ENCODE measurements around the gene CTXN1. TPM values are rescaled to one million over a fixed set of nuclear protein-coding genes. Genes with fewer than 3 reads are reported as not detected.
"Not testable (repeated sequence)": the region's sequence is repeated elsewhere in the genome, so short reads cannot be mapped to it uniquely, and the experiment has no call there.

The CTXN1 gene
- total and polyA plus RNA-seq, 2 donors (not counting 3 experiments of a cell fraction or from before 2014, with no cell fraction given) = 16.0 to 27.6 TPM

DNA sequence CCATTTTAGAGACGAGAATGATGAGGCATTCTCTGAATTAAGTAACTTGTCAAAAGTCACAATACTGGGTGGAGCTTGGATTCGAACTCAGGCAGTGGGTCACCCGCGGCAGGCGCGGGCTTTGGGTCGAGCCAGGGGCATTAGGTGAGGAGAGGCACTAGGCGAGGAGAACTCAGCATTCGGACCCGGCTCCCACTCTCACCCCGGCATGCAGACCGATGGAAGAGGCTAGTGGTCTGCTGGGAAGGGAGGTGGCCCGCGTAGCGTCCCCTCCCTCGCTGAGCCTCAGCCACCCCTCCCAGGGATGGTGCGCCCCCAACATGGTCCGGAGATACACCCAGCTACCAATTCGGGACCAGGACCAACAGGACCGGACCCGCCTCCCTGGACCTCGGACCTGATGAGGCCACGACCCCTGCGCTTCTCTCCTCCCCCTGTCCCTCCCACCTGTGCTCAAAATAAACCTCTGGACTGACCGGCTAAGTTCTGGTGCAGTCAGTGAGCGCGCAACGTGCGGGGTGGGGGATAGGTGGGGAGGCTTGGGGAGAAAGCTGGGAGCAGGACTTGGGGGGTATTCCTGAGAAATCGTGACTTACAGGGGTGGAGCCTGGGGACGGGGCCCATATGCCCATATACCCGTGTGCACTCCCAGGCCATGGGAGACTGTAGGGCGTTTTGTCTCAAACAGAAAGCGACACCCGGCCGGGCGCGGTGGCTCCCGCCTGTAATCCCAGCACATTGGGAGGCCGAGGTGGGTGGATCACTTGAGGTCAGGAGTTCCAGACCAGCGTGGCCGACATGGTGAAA lies 7.1 kb downstream of the CTXN1 start:
- peaks cover 22% of the 10 kb centered on the region for H3K4me1 ChIP-seq (ENCODE audit: control insufficient read depth, extremely low read depth, insufficient read depth, low read length)
- peaks cover 0 to 5% of the 10 kb centered on the region in 2 experiments for H3K36me3 ChIP-seq (ENCODE audit: control insufficient read depth in 2 of 2, extremely low read depth in 1 of 2, insufficient read depth in 2 of 2, low read length in 2 of 2)
- H3K27me3 ChIP-seq (ENCODE audit: control insufficient read depth in 2 of 2, insufficient read depth in 2 of 2, low read length in 2 of 2) = peaks cover 18 to 31% of the 10 kb centered on the region in 2 experiments
- no peak overlapping the region for H3K27ac ChIP-seq (ENCODE audit: insufficient read depth, low read depth, low read length)
- H3K79me2 ChIP-seq (ENCODE audit: control insufficient read depth, insufficient read depth, low read length) = no peaks in the 10 kb centered on the region
- CTCF ChIA-PET = interaction anchor here (1.1 to 5.1 kb wide), 11 partner anchors 7 to 351 kb away, joined by 3 to 34 read pairs (median 7); partner anchors contain the start of gene TIMM44
- dilution Hi-C loops (cut with MboI; ENCODE audit: extremely low pct_ligation_motif_present, low sequenced_read_pairs) (no loop called here), intact Hi-C loops (cut with micrococcal nuclease) (no loop called here)
- DNase-seq (ENCODE audit: low read depth, low spot score) = no peak
- no TSS peak for BruUV-seq (replicated peaks)
- H3K9me1 ChIP-seq (replicated peaks; ENCODE audit: control insufficient read depth, extremely low read depth, insufficient read depth, low read length) = no peaks in the 10 kb centered on the region
- no peak overlapping the region for H2AFZ ChIP-seq (ENCODE audit: low read depth, low read length)
- POLR2A ChIA-PET = interaction anchor here (1.4 kb wide), 2 partner anchors 7 to 15 kb away, joined by 4 to 5 read pairs; partner anchors contain the start of gene MAP2K7
- no peak overlapping the region for H3K9ac ChIP-seq (replicated peaks; ENCODE audit: extremely low read depth, insufficient read depth, low read length)
- H4K20me1 ChIP-seq (replicated peaks; ENCODE audit: control insufficient read depth, extremely low read depth, insufficient read depth, low read length) = no peaks in the 10 kb centered on the region
- H3K4me3 ChIP-seq (replicated peaks in 1 of 3; ENCODE audit: insufficient read depth in 1 of 3, low read depth in 1 of 3, low read length in 3 of 3) = no peak overlapping the region
- no peaks in the 10 kb centered on the region for H3K9me3 ChIP-seq (replicated peaks; ENCODE audit: control insufficient read depth, insufficient read depth, low read length)
- TF ChIP-seq POLR2A (IDR thresholded peaks at IDR 0.05; ENCODE audit: low read depth, low read length) = no peak
- TF ChIP-seq MYC (IDR thresholded peaks at IDR 0.05; ENCODE audit: low read depth, low read length) = no peak
- TF ChIP-seq, protein P1, sequence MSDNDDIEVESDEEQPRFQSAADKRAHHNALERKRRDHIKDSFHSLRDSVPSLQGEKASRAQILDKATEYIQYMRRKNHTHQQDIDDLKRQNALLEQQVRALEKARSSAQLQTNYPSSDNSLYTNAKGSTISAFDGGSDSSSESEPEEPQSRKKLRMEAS (IDR thresholded peaks at IDR 0.05; ENCODE audit: insufficient read depth, insufficient read length) = no peak
- TF ChIP-seq FOS (IDR thresholded peaks at IDR 0.05; ENCODE audit: borderline replicate concordance, insufficient read depth, low read length) = no peak
- TF ChIP-seq POLR2AphosphoS5 (IDR thresholded peaks at IDR 0.05; ENCODE audit: insufficient read depth, low read depth, low read length) = no peak
- TF ChIP-seq JUN (IDR thresholded peaks at IDR 0.05; ENCODE audit: borderline replicate concordance, insufficient read depth, insufficient read length, low read depth) = no peak
- TF ChIP-seq, protein P2, sequence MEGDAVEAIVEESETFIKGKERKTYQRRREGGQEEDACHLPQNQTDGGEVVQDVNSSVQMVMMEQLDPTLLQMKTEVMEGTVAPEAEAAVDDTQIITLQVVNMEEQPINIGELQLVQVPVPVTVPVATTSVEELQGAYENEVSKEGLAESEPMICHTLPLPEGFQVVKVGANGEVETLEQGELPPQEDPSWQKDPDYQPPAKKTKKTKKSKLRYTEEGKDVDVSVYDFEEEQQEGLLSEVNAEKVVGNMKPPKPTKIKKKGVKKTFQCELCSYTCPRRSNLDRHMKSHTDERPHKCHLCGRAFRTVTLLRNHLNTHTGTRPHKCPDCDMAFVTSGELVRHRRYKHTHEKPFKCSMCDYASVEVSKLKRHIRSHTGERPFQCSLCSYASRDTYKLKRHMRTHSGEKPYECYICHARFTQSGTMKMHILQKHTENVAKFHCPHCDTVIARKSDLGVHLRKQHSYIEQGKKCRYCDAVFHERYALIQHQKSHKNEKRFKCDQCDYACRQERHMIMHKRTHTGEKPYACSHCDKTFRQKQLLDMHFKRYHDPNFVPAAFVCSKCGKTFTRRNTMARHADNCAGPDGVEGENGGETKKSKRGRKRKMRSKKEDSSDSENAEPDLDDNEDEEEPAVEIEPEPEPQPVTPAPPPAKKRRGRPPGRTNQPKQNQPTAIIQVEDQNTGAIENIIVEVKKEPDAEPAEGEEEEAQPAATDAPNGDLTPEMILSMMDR (IDR thresholded peaks at IDR 0.05; ENCODE audit: extremely low read depth in 1 of 2, insufficient read depth in 1 of 2, low read depth in 1 of 2, low read length in 2 of 2) = no peak
- no peak for TF ChIP-seq GATA2 (IDR thresholded peaks at IDR 0.05; ENCODE audit: insufficient read depth, insufficient read length, low read depth, low read length)
- no peak overlapping the region for H3K4me2 ChIP-seq (ENCODE audit: insufficient read depth, low read length)
- FAIRE-seq = no peak

DNA sequence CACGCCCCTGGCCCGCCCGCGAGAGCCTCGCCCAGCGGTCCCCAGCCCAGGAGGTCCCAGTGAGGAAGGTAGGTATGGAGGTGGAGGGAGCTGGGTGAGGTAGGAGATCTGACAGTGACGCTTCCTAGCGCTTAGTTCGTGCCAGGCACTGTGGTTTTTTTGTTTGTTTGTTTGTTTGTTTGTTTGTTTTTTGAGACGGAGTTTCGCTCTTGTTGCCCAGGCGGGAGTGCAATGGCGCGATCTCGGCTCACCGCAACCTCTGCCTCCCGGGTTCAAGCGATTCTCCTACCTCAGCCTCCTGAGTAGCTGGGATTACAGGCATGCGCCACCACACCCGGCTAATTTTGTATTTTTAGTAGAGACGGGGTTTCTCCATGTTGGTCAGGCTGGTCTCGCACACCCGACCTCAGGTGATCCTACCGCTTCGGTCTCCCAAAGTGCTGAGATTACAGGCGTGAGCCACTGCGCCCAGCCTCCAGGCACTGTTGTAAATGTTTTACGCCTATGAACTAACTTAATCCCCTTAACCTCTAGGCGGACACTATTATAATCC lies 7.8 kb downstream of the CTXN1 start:
- dilution Hi-C loops (cut with MboI; ENCODE audit: extremely low pct_ligation_motif_present, low sequenced_read_pairs); H3K9ac ChIP-seq (replicated peaks; ENCODE audit: extremely low read depth, insufficient read depth, low read length): not testable (repeated sequence)

More for the DNA sequence above, 7.8 kb downstream of the CTXN1 start:
- FAIRE-seq; H3K36me3 ChIP-seq (ENCODE audit: control insufficient read depth in 2 of 2, extremely low read depth in 1 of 2, insufficient read depth in 2 of 2, low read length in 2 of 2); H3K9me1 ChIP-seq (replicated peaks; ENCODE audit: control insufficient read depth, extremely low read depth, insufficient read depth, low read length); H3K79me2 ChIP-seq (ENCODE audit: control insufficient read depth, insufficient read depth, low read length); H3K4me3 ChIP-seq (replicated peaks in 1 of 3; ENCODE audit: insufficient read depth in 1 of 3, low read depth in 1 of 3, low read length in 3 of 3); H3K27ac ChIP-seq (ENCODE audit: insufficient read depth, low read depth, low read length); H3K9me3 ChIP-seq (replicated peaks; ENCODE audit: control insufficient read depth, insufficient read depth, low read length); H4K20me1 ChIP-seq (replicated peaks; ENCODE audit: control insufficient read depth, extremely low read depth, insufficient read depth, low read length); intact Hi-C loops (cut with micrococcal nuclease); DNase-seq (ENCODE audit: low read depth, low spot score); BruUV-seq (replicated peaks): not testable (repeated sequence)
- POLR2A ChIA-PET = interaction anchor here (1.4 kb wide), 1 partner anchor 15 kb away, joined by 4 read pairs; the partner anchor contains the start of gene MAP2K7
- H2AFZ ChIP-seq (ENCODE audit: low read depth, low read length) = peak overlapping the region; percentile 54
- peak overlapping the region; percentile 54 for H3K4me2 ChIP-seq (ENCODE audit: insufficient read depth, low read length)
- peaks cover 22% of the 10 kb centered on the region for H3K4me1 ChIP-seq (ENCODE audit: control insufficient read depth, extremely low read depth, insufficient read depth, low read length)
- peaks cover 18 to 31% of the 10 kb centered on the region in 2 experiments for H3K27me3 ChIP-seq (ENCODE audit: control insufficient read depth in 2 of 2, insufficient read depth in 2 of 2, low read length in 2 of 2)
- CTCF ChIA-PET = interaction anchor here (0.7 to 2.4 kb wide), 15 partner anchors 11 to 350 kb away, joined by 3 to 16 read pairs (median 4); partner anchors contain the start of genes LRRC8E and TIMM44
